CD4-positive, alpha-beta T cell (primary cell): Measurements from ENCODE around the gene ING2. TPM values are rescaled to one million over a fixed set of nuclear protein-coding genes. Genes with fewer than 3 reads are reported as not detected.

ENCODE experiments used
- ATAC-seq: fragments of 200-7000 bp; cut with Tn5 transposase; one replicate; pipeline ENCODE4 v1.10.0; 2022; ENCODE audit warnings: mild to moderate bottlenecking; ENCODE audit not compliant: poor library complexity
- CTCF ChIA-PET: fragments of 350-600 bp; sonication (Branson Sonifier 250); formaldehyde crosslinking; loops from one replicate; lab custom pipeline; 2021; ENCODE audit warnings: antibody characterized with exemption, inconsistent platforms; lab: Charles Lee
- POLR2A ChIA-PET: fragments of 350-600 bp; sonication (Branson Sonifier 250); formaldehyde crosslinking; loops from one replicate; lab custom pipeline; 2021; ENCODE audit warnings: antibody characterized with exemption, inconsistent platforms; lab: Charles Lee
- DNase-seq, 14 experiments: peaks; one replicate each; pipeline ENCODE4 v3.0.0-alpha.2; 2013 to 2020; ENCODE audit warnings: mixed read lengths in 2 of 14
- H3K27ac ChIP-seq, 2 donors: one replicate each; pipeline versions ENCODE4 v1.5.1 to v1.7.0; 2013; ENCODE audit warnings: low read length in 2 of 2, low read depth in 1 of 2, mild to moderate bottlenecking in 1 of 2
- H3K27me3 ChIP-seq, 2 experiments: 1 replicate in 1 of 2; 2 replicates in 1 of 2; pipeline versions ENCODE4 v1.6.1 to v1.7.0; 2013; ENCODE audit warnings: low read length in 2 of 2, control low read depth in 1 of 2, mild to moderate bottlenecking in 1 of 2, moderate library complexity in 1 of 2; ENCODE audit not compliant: insufficient read depth in 2 of 2, control insufficient read depth in 1 of 2
- H3K36me3 ChIP-seq: one replicate; pipeline ENCODE4 v1.6.1; 2013; ENCODE audit warnings: low read length, control low read depth; ENCODE audit not compliant: insufficient read depth
- H3K4me1 ChIP-seq: one replicate; pipeline ENCODE4 v1.6.1; 2013; ENCODE audit warnings: low read length, control low read depth; ENCODE audit not compliant: insufficient read depth
- H3K4me3 ChIP-seq: one replicate; pipeline ENCODE4 v1.5.1; 2013; ENCODE audit warnings: mild to moderate bottlenecking, low read length, moderate library complexity
- H3K9me3 ChIP-seq, 2 experiments: 1 replicate in 1 of 2; 2 replicates in 1 of 2; pipeline versions ENCODE4 v1.6.1 to v1.7.0; 2013; ENCODE audit warnings: low read length in 2 of 2, mild to moderate bottlenecking in 2 of 2, control low read depth in 1 of 2, moderate library complexity in 1 of 2; ENCODE audit not compliant: control insufficient read depth in 1 of 2, insufficient read depth in 1 of 2
- H3K27ac Mint-ChIP-seq: one replicate; pipeline ENCODE4 v1.8.0; 2020; ENCODE audit warnings: mixed read lengths
- H3K27me3 Mint-ChIP-seq: one replicate; pipeline ENCODE4 v1.8.0; 2021; ENCODE audit warnings: mixed read lengths
- H3K36me3 Mint-ChIP-seq: one replicate; pipeline ENCODE4 v1.8.0; 2021; ENCODE audit warnings: low read depth, mixed read lengths
- H3K4me1 Mint-ChIP-seq: one replicate; pipeline ENCODE4 v1.8.0; 2021; ENCODE audit warnings: low read depth, mixed read lengths
- H3K4me3 Mint-ChIP-seq: one replicate; pipeline ENCODE4 v1.8.0; 2020; ENCODE audit warnings: mild to moderate bottlenecking, mixed read lengths
- H3K9me3 Mint-ChIP-seq: one replicate; pipeline ENCODE4 v1.8.0; 2020; ENCODE audit warnings: mixed read lengths
- intact Hi-C, 2 experiments: fragments of 100-400 bp; cut with DNase I in 1 of 2; cut with micrococcal nuclease in 1 of 2; formaldehyde crosslinking; loops; one replicate each; pipeline versions ENCODE4 v1.15.1 to v1.9.0; 2023 to 2025; cut with DNase I, micrococcal nuclease
- total RNA-seq, 174 experiments: library from RNA in 2 of 174; stranded (reverse) in 2 of 174; gene quantifications; one replicate each; pipeline ENCODE4 v1.2.3 and lab custom pipeline; 2021 to 2026
- TF ChIP-seq, protein P1 (sequence below): fragments of 200-600 bp; IDR thresholded peaks from one replicate; pipeline ENCODE4 v1.8.0; 2022; ENCODE audit warnings: antibody characterized with exemption, mild to moderate bottlenecking

ING2 gene
- total RNA-seq, 2 experiments from 2014 or later: 12.5 to 12.8 TPM

GRCh38 chr4:183541010-183541751 lies 36.3 kb downstream of the ING2 start:
- H3K36me3 Mint-ChIP-seq: no peaks in the 10 kb centered on the region
- H3K27me3 Mint-ChIP-seq: peaks cover 31% of the 10 kb centered on the region
- peaks cover 0 to 5% of the 10 kb centered on the region in 2 experiments for H3K9me3 ChIP-seq
- H3K27ac ChIP-seq: no peak overlapping the region
- CTCF ChIA-PET: no interaction called here
- TF ChIP-seq, protein P1, sequence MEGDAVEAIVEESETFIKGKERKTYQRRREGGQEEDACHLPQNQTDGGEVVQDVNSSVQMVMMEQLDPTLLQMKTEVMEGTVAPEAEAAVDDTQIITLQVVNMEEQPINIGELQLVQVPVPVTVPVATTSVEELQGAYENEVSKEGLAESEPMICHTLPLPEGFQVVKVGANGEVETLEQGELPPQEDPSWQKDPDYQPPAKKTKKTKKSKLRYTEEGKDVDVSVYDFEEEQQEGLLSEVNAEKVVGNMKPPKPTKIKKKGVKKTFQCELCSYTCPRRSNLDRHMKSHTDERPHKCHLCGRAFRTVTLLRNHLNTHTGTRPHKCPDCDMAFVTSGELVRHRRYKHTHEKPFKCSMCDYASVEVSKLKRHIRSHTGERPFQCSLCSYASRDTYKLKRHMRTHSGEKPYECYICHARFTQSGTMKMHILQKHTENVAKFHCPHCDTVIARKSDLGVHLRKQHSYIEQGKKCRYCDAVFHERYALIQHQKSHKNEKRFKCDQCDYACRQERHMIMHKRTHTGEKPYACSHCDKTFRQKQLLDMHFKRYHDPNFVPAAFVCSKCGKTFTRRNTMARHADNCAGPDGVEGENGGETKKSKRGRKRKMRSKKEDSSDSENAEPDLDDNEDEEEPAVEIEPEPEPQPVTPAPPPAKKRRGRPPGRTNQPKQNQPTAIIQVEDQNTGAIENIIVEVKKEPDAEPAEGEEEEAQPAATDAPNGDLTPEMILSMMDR: no peak
- H3K4me1 Mint-ChIP-seq: no peaks in the 10 kb centered on the region
- POLR2A ChIA-PET: no interaction called here
- peaks cover 6% of the 10 kb centered on the region in 2 experiments for H3K27me3 ChIP-seq
- H3K9me3 Mint-ChIP-seq: peaks cover 6% of the 10 kb centered on the region
- no peak overlapping the region for H3K4me3 Mint-ChIP-seq
- ATAC-seq: no peak
- no peak for DNase-seq
- no peak overlapping the region for H3K27ac Mint-ChIP-seq
- intact Hi-C loops: no loop called here
- H3K4me1 ChIP-seq: no peaks in the 10 kb centered on the region
- H3K36me3 ChIP-seq: no peaks in the 10 kb centered on the region
- H3K4me3 ChIP-seq: no peak overlapping the region

GRCh38 chr4:183541752-183542040 lies 36.8 kb downstream of the ING2 start:
- Histone ChIP-seq H3K27ac (no peak overlapping the region), H3K9me3 (peaks cover 0 to 5% of the 10 kb centered on the region in 2 experiments), H3K4me1 (no peaks in the 10 kb centered on the region), H3K36me3 (no peaks in the 10 kb centered on the region), H3K27me3 (peaks cover 6 to 7% of the 10 kb centered on the region in 2 experiments), H3K4me3 (no peak overlapping the region)
- intact Hi-C loops: no loop called here
- ChIA-PET POLR2A (no interaction called here), CTCF (no interaction called here)
- Mint-ChIP-seq H3K27ac (no peak overlapping the region), H3K9me3 (peaks cover 8% of the 10 kb centered on the region), H3K4me3 (no peak overlapping the region), H3K4me1 (no peaks in the 10 kb centered on the region), H3K27me3 (peaks cover 35% of the 10 kb centered on the region), H3K36me3 (no peaks in the 10 kb centered on the region)
- DNase-seq (no peak), ATAC-seq (no peak)
- TF ChIP-seq, protein P1: no peak

DNA sequence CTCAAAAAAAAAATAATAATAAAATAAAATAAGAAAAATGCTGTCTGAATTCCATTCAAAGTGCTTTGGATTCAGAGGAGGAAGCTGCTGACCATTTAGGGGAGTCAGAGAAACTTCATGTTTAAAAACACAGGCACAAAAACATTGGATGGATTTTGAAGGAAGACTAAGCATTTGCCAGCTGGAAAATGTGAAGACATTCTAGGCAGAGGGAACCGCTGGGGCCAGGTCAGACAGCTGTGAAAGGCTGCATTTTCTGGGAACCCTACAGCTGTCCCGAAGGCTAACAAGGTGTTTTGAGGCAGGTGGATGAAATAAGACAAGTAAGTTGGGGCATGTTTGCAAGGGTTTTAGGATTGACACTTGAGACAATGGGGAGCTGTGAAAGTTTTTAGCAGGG lies 38.6 kb downstream of the ING2 start:
- ChIA-PET POLR2A (no interaction called here), CTCF (no interaction called here)
- peaks cover 8% of the 10 kb centered on the region for H3K9me3 Mint-ChIP-seq
- no peaks in the 10 kb centered on the region for H3K4me1 ChIP-seq
- no peak overlapping the region for H3K27ac ChIP-seq
- TF ChIP-seq, protein P1: no peak
- no peak overlapping the region for H3K4me3 ChIP-seq
- peaks cover 3 to 18% of the 10 kb centered on the region in 2 experiments for H3K27me3 ChIP-seq
- H3K9me3 ChIP-seq: peaks cover 0 to 5% of the 10 kb centered on the region in 2 experiments
- ATAC-seq (no peak), DNase-seq (no peak)
- peaks cover 42% of the 10 kb centered on the region for H3K27me3 Mint-ChIP-seq
- no peak overlapping the region for H3K4me3 Mint-ChIP-seq
- H3K36me3 Mint-ChIP-seq: no peaks in the 10 kb centered on the region
- no peaks in the 10 kb centered on the region for H3K36me3 ChIP-seq
- intact Hi-C loops: no loop called here
- no peaks in the 10 kb centered on the region for H3K4me1 Mint-ChIP-seq
- H3K27ac Mint-ChIP-seq: no peak overlapping the region
